Naive thymus-derived CD8-positive, alpha-beta T cell (primary cell): Measurements from ENCODE around the gene GSTP1. TPM values are rescaled to one million over a fixed set of nuclear protein-coding genes. Genes with fewer than 3 reads are reported as not detected.

Experiments used
- ATAC-seq, 2 donors: fragments of 150-1000 bp; cut with Tn5 transposase in 1 of 2; sonication (Bioruptor Pico), chemical (Tn5 transposase) in 1 of 2; 1 replicate in 1 of 2; 2 replicates in 1 of 2; pipeline ENCODE4 v1.10.0; 2021; ENCODE audit warnings: mild to moderate bottlenecking in 2 of 2, moderate library complexity in 2 of 2
- POLR2A ChIA-PET: fragments of 350-600 bp; sonication (Branson Sonifier 250); formaldehyde crosslinking; loops from one replicate; lab custom pipeline; 2021; ENCODE audit warnings: antibody characterized with exemption; lab: Charles Lee
- DNase-seq, 10 donors: peaks; one replicate each; pipeline versions ENCODE4 v3.0.0 to v3.0.0-alpha.2; 2020 to 2022
- H3K27ac Mint-ChIP-seq, 10 donors: one replicate each; pipeline ENCODE4 v1.8.0; 2020 to 2022; ENCODE audit warnings: mild to moderate bottlenecking in 10 of 10, mixed read lengths in 10 of 10, moderate library complexity in 4 of 10, inconsistent platforms in 1 of 10
- H3K27me3 Mint-ChIP-seq, 5 donors: one replicate each; pipeline ENCODE4 v1.8.0; 2021 to 2022; ENCODE audit warnings: mixed read lengths in 5 of 5
- H3K36me3 Mint-ChIP-seq, 3 donors: one replicate each; pipeline ENCODE4 v1.8.0; 2020 to 2022; ENCODE audit warnings: mixed read lengths in 3 of 3, mild to moderate bottlenecking in 2 of 3, inconsistent platforms in 1 of 3
- H3K4me1 Mint-ChIP-seq, 4 donors: one replicate each; pipeline ENCODE4 v1.8.0; 2021 to 2022; ENCODE audit warnings: mixed read lengths in 4 of 4
- H3K4me3 Mint-ChIP-seq, 10 donors: one replicate each; pipeline ENCODE4 v1.8.0; 2020 to 2022; ENCODE audit warnings: mild to moderate bottlenecking in 10 of 10, mixed read lengths in 10 of 10, moderate library complexity in 6 of 10, inconsistent platforms in 1 of 10
- H3K9me3 Mint-ChIP-seq, 9 donors: one replicate each; pipeline ENCODE4 v1.8.0; 2020 to 2022; ENCODE audit warnings: mixed read lengths in 9 of 9, mild to moderate bottlenecking in 3 of 9, inconsistent platforms in 1 of 9, moderate library complexity in 1 of 9
- polyA plus RNA-seq, 3 donors: library from polyadenylated mRNA; unstranded; fragments of 300-500 nt; fragmentation: Illumina TruSeq; gene quantifications; one replicate each; pipeline ENCODE4 v1.2.3, GENCODE V29; 2021
- total RNA-seq, 8 experiments: library from RNA in 2 of 8; stranded (reverse) in 2 of 8; gene quantifications; one replicate each; pipeline ENCODE4 v1.2.3 and lab custom pipeline; 2021 to 2026

GSTP1 gene
- total and polyA plus RNA-seq, 5 experiments from 2014 or later, result 177 to 278 (median 234) TPM

- POLR2A ChIA-PET, result interaction anchor here (0.6 kb wide), 1 partner anchor 344 kb away, joined by 5 read pairs; no protein-coding TSS in a partner anchor
- H3K27ac Mint-ChIP-seq, result no peak overlapping the region
- H3K27me3 Mint-ChIP-seq, result peaks cover 9 to 23% (median 21%) of the 10 kb centered on the region in 5 donors
- no peak overlapping the region for H3K4me3 Mint-ChIP-seq
- no peak for DNase-seq
- no peaks in the 10 kb centered on the region for H3K36me3 Mint-ChIP-seq
- no peaks in the 10 kb centered on the region for H3K9me3 Mint-ChIP-seq
- H3K4me1 Mint-ChIP-seq, result peaks cover 0 to 3% (median under 1%) of the 10 kb centered on the region in 4 donors
- no peak for ATAC-seq
Observed at GRCh38 chr11:67572305-67572704, 11.3 kb upstream of the GSTP1 start.

GRCh38 chr11:67572747-67573419 is 10.7 kb upstream of the GSTP1 start:
- H3K4me3 Mint-ChIP-seq, result no peak overlapping the region

GRCh38 chr11:67574938-67575337 is 8.7 kb upstream of the GSTP1 start:
- Mint-ChIP-seq H3K4me3 (no peak overlapping the region), H3K27me3 (peaks cover 9 to 33% (median 27%) of the 10 kb centered on the region in 5 donors), H3K4me1 (peaks cover 10 to 13% (median 11%) of the 10 kb centered on the region in 4 donors), H3K27ac (peak overlapping the region in 1 of 10 donors; percentile 6), H3K9me3 (no peaks in the 10 kb centered on the region), H3K36me3 (no peaks in the 10 kb centered on the region)
- ATAC-seq, result no peak
- DNase-seq, result no peak
- POLR2A ChIA-PET, result no interaction called here

More at GRCh38 chr11:67572747-67573419, 10.7 kb upstream of the GSTP1 start:
- Mint-ChIP-seq H3K27me3 (peaks cover 9 to 27% (median 23%) of the 10 kb centered on the region in 5 donors), H3K4me1 (peaks cover 0 to 3% (median under 1%) of the 10 kb centered on the region in 4 donors), H3K9me3 (no peaks in the 10 kb centered on the region), H3K27ac (peak overlapping the region in 2 of 10 donors; percentile 14 to 53), H3K36me3 (no peaks in the 10 kb centered on the region)
- DNase-seq, result peak in 2 of 10 donors; percentile 17 to 18
- POLR2A ChIA-PET, result no interaction called here
- ATAC-seq, result no peak

- POLR2A ChIA-PET, result no interaction called here
- Mint-ChIP-seq H3K27ac (no peak overlapping the region), H3K4me3 (no peak overlapping the region), H3K27me3 (peaks cover 7 to 31% (median 27%) of the 10 kb centered on the region in 5 donors), H3K4me1 (peaks cover 10 to 23% (median 12%) of the 10 kb centered on the region in 4 donors), H3K36me3 (no peaks in the 10 kb centered on the region), H3K9me3 (no peaks in the 10 kb centered on the region)
- DNase-seq, result no peak
- no peak for ATAC-seq
Observed at GRCh38 chr11:67576735-67577475, 6.7 kb upstream of the GSTP1 start.

GRCh38 chr11:67577951-67578350 is 5.7 kb upstream of the GSTP1 start:
- peaks cover 18 to 32% (median 22%) of the 10 kb centered on the region in 4 donors for H3K4me1 Mint-ChIP-seq
- H3K27ac Mint-ChIP-seq, result no peak overlapping the region
- DNase-seq (no peak), ATAC-seq (no peak)
- H3K27me3 Mint-ChIP-seq, result peaks cover 7 to 30% (median 27%) of the 10 kb centered on the region in 5 donors
- POLR2A ChIA-PET, result no interaction called here
- H3K36me3 Mint-ChIP-seq, result no peaks in the 10 kb centered on the region
- no peaks in the 10 kb centered on the region for H3K9me3 Mint-ChIP-seq
- no peak overlapping the region for H3K4me3 Mint-ChIP-seq

GRCh38 chr11:67581469-67581868 is 2.1 kb upstream of the GSTP1 start:
- POLR2A ChIA-PET, result no interaction called here
- H3K27ac Mint-ChIP-seq, result peak overlapping the region in 1 of 10 donors; percentile 47
- H3K9me3 Mint-ChIP-seq, result no peaks in the 10 kb centered on the region
- DNase-seq (no peak), ATAC-seq (no peak)
- H3K27me3 Mint-ChIP-seq, result peaks cover 1 to 17% (median 12%) of the 10 kb centered on the region in 5 donors
- peaks cover 0 to 4% (median 0%) of the 10 kb centered on the region in 3 donors for H3K36me3 Mint-ChIP-seq
- H3K4me3 Mint-ChIP-seq, result peak overlapping the region in 5 of 10 donors; percentile 2 to 41 (median 18)
- H3K4me1 Mint-ChIP-seq, result peaks cover 27 to 57% (median 49%) of the 10 kb centered on the region in 4 donors

- POLR2A ChIA-PET, result interaction anchor here (0.6 to 1.8 kb wide), 3 partner anchors 10 to 68 kb away, joined by 3 to 12 read pairs (median 6); partner anchors contain the start of gene ACY3
- Mint-ChIP-seq H3K36me3 (peaks cover 0 to 4% (median 0%) of the 10 kb centered on the region in 3 donors), H3K4me1 (peaks cover 26 to 63% (median 50%) of the 10 kb centered on the region in 4 donors), H3K9me3 (no peaks in the 10 kb centered on the region), H3K27ac (peak overlapping the region in 6 of 10 donors; percentile 2 to 85 (median 74)), H3K4me3 (peak overlapping the region in 8 of 10 donors; percentile 1 to 90 (median 76)), H3K27me3 (peaks cover 0 to 13% (median 7%) of the 10 kb centered on the region in 5 donors)
- DNase-seq (no peak), ATAC-seq (no peak)
Observed at GRCh38 chr11:67582011-67582410, 1.6 kb upstream of the GSTP1 start.

GRCh38 chr11:67584205-67584880 is 731 bp downstream of the GSTP1 start:
- Mint-ChIP-seq H3K9me3 (no peaks in the 10 kb centered on the region), H3K27ac (peak overlapping the region; percentile 67 to 92 (median 86)), H3K36me3 (peaks cover 0 to 4% (median 0%) of the 10 kb centered on the region in 3 donors), H3K27me3 (peaks cover 0 to 5% (median 1%) of the 10 kb centered on the region in 5 donors), H3K4me3 (peak overlapping the region; percentile 68 to 87 (median 82)), H3K4me1 (peaks cover 23 to 70% (median 45%) of the 10 kb centered on the region in 4 donors)
- POLR2A ChIA-PET, result interaction anchor here (0.8 to 1.6 kb wide), 8 partner anchors 8 to 345 kb away, joined by 3 to 7 read pairs (median 3); partner anchors contain the start of gene POLD4
- ATAC-seq (peak; percentile 19 to 27), DNase-seq (peak in 2 of 10 donors; percentile 29 to 32)

GRCh38 chr11:67584881-67585873 is 1.6 kb downstream of the GSTP1 start:
- H3K27me3 Mint-ChIP-seq, result peaks cover 0 to 3% (median 0%) of the 10 kb centered on the region in 5 donors
- POLR2A ChIA-PET, result interaction anchor here (0.8 to 1.4 kb wide), 3 partner anchors 28 to 58 kb away, joined by 3 to 4 read pairs (median 3); no protein-coding TSS in a partner anchor
- no peaks in the 10 kb centered on the region for H3K9me3 Mint-ChIP-seq
- peaks cover 16 to 66% (median 38%) of the 10 kb centered on the region in 4 donors for H3K4me1 Mint-ChIP-seq
- H3K27ac Mint-ChIP-seq, result peak overlapping the region; percentile 67 to 92 (median 88)
- DNase-seq (peak in 1 of 10 donors; percentile 24), ATAC-seq (peak in 1 of 2 donors; percentile 17)
- H3K36me3 Mint-ChIP-seq, result peaks cover 0 to 4% (median 0%) of the 10 kb centered on the region in 3 donors
- peak overlapping the region; percentile 68 to 87 (median 82) for H3K4me3 Mint-ChIP-seq

- H3K36me3 Mint-ChIP-seq, result peaks cover 0 to 4% (median 0%) of the 10 kb centered on the region in 3 donors
- H3K4me3 Mint-ChIP-seq, result peak overlapping the region in 6 of 10 donors; percentile 16 to 87 (median 75)
- POLR2A ChIA-PET, result no interaction called here
Observed at GRCh38 chr11:67585911-67586310, 2.3 kb downstream of the GSTP1 start.

More at GRCh38 chr11:67585911-67586310, 2.3 kb downstream of the GSTP1 start:
- DNase-seq (no peak), ATAC-seq (no peak)
- H3K27me3 Mint-ChIP-seq, result no peaks in the 10 kb centered on the region
- peak overlapping the region; percentile 55 to 92 (median 84) for H3K27ac Mint-ChIP-seq
- H3K9me3 Mint-ChIP-seq, result no peaks in the 10 kb centered on the region
- peaks cover 16 to 63% (median 38%) of the 10 kb centered on the region in 4 donors for H3K4me1 Mint-ChIP-seq
